Effector CD4-positive, alpha-beta T cell (primary cell): ENCODE measurements around the gene SPARCL1.
"Not testable (repeated sequence)": the region's sequence is repeated elsewhere in the genome, so short reads cannot be mapped to it uniquely, and the experiment has no call there.

ENCODE experiments used
- DNase-seq: peaks from one replicate; pipeline ENCODE4 v3.0.0-alpha.2; 2020

SPARCL1 gene

DNA sequence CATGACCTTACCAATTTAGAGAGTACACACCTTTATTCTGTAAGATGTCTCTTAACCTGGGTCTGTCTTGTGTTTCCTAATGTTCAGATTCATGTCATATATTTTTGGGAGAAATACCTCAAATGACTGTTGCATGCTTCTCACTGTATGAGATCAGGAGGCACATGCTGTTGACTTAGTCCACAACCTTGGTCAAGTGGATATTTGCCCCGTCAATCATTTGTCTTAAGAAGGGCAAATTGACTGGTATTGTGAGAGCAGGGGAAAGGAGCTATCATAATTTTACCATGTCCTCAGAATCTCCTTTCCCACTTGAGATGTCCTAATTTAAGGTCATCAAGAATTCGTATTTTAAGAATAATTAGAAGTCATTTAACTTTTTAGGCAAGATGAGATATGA is 95.8 kb downstream of the SPARCL1 start:
- DNase-seq, result no peak

DNA sequence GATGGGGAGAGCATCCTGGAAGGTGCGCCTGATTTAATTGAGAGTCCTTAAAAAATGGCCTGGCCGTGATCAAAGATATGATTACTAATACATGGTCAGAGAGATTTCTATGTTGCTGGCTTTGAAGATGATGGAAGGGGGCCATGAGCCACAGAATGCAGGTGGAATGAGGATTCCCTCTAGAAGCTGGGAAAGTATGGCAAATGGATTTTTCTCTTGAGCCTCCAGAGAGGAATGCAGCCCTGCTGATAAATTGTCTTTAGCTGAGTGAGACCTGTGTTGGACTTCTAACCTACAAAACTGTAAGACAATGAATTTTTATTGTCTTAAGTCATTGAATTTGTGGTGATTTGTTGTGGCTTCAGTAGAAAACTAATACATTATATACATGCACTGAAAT is 99.1 kb downstream of the SPARCL1 start:
- DNase-seq, result no peak

DNA sequence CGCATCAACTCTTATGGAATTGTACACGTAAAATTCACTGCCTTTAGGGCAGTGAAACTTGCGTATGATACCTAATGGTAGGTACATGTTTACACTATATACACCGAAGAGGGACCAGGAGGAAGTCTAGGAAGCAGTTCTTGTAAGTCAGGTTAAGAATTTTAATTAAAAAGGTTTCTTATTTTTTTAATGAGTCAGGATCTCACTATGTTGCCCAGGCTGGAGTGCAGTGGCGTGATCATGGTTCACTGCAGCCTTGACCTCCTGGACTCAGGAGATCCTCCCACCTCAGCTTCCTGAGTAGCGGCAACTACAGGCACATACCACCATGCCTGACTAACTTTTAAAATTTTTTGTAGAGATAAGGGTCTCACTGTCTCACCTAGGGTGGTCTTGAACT is 100.2 kb downstream of the SPARCL1 start:
- no peak for DNase-seq

DNA sequence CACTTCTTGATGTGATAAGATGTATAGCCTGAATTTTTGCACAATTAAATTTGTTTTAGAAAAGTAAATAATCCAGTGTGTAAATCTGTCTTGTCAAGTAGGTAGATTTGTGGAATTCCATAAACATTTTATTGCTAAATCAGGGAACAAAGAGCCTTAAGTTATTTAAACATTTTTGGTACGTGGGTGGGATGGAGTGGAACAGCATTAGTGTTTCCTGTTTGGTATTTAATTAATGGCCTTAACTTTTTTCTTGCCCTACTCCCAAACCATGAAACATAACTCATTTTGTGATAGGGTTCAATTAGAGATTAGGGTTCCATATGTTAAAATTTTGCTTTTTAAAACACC is 101.7 kb downstream of the SPARCL1 start:
- no peak for DNase-seq

DNA sequence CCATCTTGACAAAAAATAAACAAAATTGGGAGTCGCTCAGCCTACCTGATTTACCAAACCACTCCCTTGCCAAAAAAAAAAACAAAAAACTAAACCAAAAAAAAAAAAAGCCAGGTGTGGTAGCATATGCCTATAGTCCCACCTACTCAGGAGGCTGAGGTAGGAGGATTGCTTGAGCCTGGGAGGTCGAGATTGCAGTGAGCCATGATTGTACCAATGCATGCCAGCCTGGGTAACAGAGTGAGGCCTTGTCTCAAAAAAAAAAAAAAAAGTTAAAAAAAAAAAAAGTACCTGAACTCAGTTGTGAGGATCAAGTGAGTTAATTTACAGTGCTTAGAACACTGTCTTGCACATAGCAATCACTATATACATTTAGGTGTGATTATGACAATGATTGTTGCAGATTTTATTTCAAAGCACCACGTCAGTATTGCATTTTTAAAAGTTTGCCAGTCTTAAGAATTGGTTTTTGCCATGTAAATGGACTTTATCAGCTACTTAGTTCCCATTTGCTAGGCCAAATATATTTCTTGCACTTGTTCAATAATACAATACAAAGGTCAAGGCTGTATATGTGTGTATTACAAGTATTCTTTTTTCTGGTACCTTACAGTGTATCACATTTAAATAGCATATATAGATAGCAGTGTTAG is 102.2 kb downstream of the SPARCL1 start:
- no peak for DNase-seq

DNA sequence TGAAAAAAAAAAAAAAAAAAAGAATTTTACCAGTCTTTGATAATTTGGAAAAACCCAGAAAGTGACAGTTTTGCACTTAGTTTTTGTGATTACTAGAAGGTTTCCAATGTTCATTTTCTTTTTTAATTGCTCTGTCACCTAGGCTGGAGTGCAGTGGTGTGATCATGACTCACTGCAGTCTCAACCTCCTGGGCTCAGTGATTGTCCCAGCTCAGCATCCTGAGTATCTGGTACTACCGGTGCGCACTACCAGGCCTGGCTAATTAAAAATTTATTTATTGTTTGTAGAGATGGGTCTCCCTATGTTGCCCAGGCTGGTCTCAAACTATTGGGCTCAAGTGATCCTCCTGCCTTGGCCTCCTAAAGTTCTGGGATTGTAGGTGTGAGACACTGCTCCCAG is 103.5 kb downstream of the SPARCL1 start:
- no peak for DNase-seq

DNA sequence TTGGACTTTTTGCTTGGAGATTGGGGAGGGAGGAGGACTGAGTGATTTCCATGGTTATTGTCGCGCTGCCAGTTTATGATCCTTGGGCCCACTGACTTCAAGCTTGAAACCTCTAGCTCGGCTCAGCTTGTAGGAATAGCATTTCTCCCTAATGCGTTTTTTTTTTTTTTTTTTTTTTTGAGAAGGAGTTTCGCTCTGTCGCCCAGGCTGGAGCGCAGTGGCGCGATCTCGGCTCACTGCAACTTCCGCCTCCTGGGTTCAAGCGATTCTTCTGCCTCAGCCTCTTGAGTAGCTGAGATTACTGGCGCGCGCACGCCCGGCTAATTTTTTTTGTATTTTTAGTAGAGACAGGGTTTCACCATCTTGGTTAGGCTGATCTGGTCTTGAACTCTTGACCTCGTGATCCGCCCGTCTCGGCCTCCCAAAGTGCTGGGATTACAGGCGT is 105.1 kb downstream of the SPARCL1 start:
- not testable (repeated sequence) for DNase-seq
